ENCODE data around the gene LRRC3B. TPM values are rescaled to one million over a fixed set of nuclear protein-coding genes. Genes with fewer than 3 reads are reported as not detected.

LRRC3B gene
- total RNA-seq, 2 experiments from 2014 or later: not detected

DNA sequence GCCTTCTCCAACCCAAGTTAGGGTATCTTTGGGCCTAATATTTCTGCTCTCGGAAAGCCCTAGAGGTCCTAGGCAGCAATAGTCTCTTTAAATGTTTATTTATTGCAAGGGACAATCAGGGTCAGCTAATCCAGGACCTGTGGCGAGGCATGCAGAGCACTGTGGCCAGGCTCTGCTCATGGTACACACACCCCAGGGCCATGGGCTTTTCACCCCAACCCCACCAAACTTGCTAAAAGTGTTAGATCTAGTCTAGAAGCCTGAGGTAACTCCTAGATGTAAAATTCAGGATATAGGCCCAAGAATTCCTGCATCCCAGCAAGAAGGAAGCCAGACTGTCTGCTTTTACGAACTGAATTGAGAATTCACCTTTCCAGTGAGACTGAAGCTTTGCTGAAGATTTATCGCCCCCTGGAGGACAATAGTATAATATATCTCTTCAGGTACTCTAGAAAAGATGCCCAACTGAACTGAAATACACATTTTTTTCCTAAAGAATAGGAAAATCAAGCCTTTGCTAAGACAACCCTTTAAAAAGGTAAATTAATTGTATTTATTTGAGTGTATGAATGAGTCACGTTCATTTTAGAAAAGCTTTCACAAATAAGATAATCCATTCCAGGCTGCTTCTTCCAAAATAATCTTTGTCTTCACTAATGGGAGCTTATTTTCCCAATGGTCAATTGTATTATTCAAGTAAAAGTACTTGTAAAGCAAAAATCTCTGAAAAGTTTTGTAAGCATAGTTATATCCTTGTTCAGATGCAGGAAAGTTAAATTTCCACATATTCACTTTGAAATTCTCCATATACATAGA, 89.8 kb downstream of the LRRC3B start:
- no peaks in the 10 kb centered on the region for H3K36me3 ChIP-seq (ENCODE audit: insufficient read depth, low read length)
- no peaks in the 10 kb centered on the region for H4K20me1 ChIP-seq (ENCODE audit: insufficient read depth, low read length)
- intact Hi-C loops (cut with micrococcal nuclease; ENCODE audit: unreplicated experiment): no loop called here
- no peak for TF ChIP-seq EZH2phosphoT487 (IDR thresholded peaks at IDR 0.05; ENCODE audit: borderline replicate concordance, low read depth, low read length)
- TF ChIP-seq, protein P1, sequence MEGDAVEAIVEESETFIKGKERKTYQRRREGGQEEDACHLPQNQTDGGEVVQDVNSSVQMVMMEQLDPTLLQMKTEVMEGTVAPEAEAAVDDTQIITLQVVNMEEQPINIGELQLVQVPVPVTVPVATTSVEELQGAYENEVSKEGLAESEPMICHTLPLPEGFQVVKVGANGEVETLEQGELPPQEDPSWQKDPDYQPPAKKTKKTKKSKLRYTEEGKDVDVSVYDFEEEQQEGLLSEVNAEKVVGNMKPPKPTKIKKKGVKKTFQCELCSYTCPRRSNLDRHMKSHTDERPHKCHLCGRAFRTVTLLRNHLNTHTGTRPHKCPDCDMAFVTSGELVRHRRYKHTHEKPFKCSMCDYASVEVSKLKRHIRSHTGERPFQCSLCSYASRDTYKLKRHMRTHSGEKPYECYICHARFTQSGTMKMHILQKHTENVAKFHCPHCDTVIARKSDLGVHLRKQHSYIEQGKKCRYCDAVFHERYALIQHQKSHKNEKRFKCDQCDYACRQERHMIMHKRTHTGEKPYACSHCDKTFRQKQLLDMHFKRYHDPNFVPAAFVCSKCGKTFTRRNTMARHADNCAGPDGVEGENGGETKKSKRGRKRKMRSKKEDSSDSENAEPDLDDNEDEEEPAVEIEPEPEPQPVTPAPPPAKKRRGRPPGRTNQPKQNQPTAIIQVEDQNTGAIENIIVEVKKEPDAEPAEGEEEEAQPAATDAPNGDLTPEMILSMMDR (conservative IDR thresholded peaks at IDR 0.05; ENCODE audit: low read length): peak; percentile 87
- no peaks in the 10 kb centered on the region for H3K9me2 ChIP-seq (ENCODE audit: insufficient read depth, low read length)
- BruUV-seq (replicated peaks): no TSS peak
- H3K27ac ChIP-seq (ENCODE audit: low read depth, low read length, poor library complexity, severe bottlenecking): no peak overlapping the region
- POLR2A ChIA-PET: no interaction called here
- H3K4me2 ChIP-seq (ENCODE audit: low read length): no peak overlapping the region
- no peak overlapping the region for H2AFZ ChIP-seq (ENCODE audit: low read length)
- H3K4me1 ChIP-seq (ENCODE audit: insufficient read depth, low read length, poor library complexity, severe bottlenecking): no peaks in the 10 kb centered on the region
- H3K4me3 ChIP-seq (ENCODE audit: low read depth, low read length, poor library complexity, severe bottlenecking): no peak overlapping the region
- no peaks in the 10 kb centered on the region for H3K79me2 ChIP-seq (ENCODE audit: insufficient read depth, low read depth, low read length)
- H3K9me3 ChIP-seq (ENCODE audit: low read length): no peaks in the 10 kb centered on the region
- CTCF ChIA-PET (ENCODE audit: unreplicated experiment): no interaction called here
- peak; percentile 63 for DNase-seq (ENCODE audit: low spot score)

GRCh38 chr3:26713091-26713490, 90.5 kb downstream of the LRRC3B start:
- no peaks in the 10 kb centered on the region for H3K9me2 ChIP-seq (ENCODE audit: insufficient read depth, low read length)
- no peaks in the 10 kb centered on the region for H3K4me1 ChIP-seq (ENCODE audit: insufficient read depth, low read length, poor library complexity, severe bottlenecking)
- H3K27ac ChIP-seq (ENCODE audit: low read depth, low read length, poor library complexity, severe bottlenecking): no peak overlapping the region
- TF ChIP-seq, protein P1 (conservative IDR thresholded peaks at IDR 0.05; ENCODE audit: low read length): no peak
- TF ChIP-seq EZH2phosphoT487 (IDR thresholded peaks at IDR 0.05; ENCODE audit: borderline replicate concordance, low read depth, low read length): no peak
- H3K9me3 ChIP-seq (ENCODE audit: low read length): no peaks in the 10 kb centered on the region
- no peaks in the 10 kb centered on the region for H3K36me3 ChIP-seq (ENCODE audit: insufficient read depth, low read length)
- no peaks in the 10 kb centered on the region for H4K20me1 ChIP-seq (ENCODE audit: insufficient read depth, low read length)
- BruUV-seq (replicated peaks): no TSS peak
- no peak overlapping the region for H3K4me3 ChIP-seq (ENCODE audit: low read depth, low read length, poor library complexity, severe bottlenecking)
- no peak overlapping the region for H3K4me2 ChIP-seq (ENCODE audit: low read length)
- no peak for DNase-seq (ENCODE audit: low spot score)
- intact Hi-C loops (cut with micrococcal nuclease; ENCODE audit: unreplicated experiment): no loop called here
- no peaks in the 10 kb centered on the region for H3K79me2 ChIP-seq (ENCODE audit: insufficient read depth, low read depth, low read length)
- ChIA-PET POLR2A (no interaction called here), CTCF (ENCODE audit: unreplicated experiment) (no interaction called here)
- H2AFZ ChIP-seq (ENCODE audit: low read length): no peak overlapping the region

- no peak overlapping the region for H2AFZ ChIP-seq (ENCODE audit: low read length)
- CTCF ChIA-PET (ENCODE audit: unreplicated experiment): no interaction called here
- BruUV-seq (replicated peaks): no TSS peak
- intact Hi-C loops (cut with micrococcal nuclease; ENCODE audit: unreplicated experiment): no loop called here
- no peak overlapping the region for H3K27ac ChIP-seq (ENCODE audit: low read depth, low read length, poor library complexity, severe bottlenecking)
- H3K9me2 ChIP-seq (ENCODE audit: insufficient read depth, low read length): no peaks in the 10 kb centered on the region
- H4K20me1 ChIP-seq (ENCODE audit: insufficient read depth, low read length): no peaks in the 10 kb centered on the region
- H3K4me1 ChIP-seq (ENCODE audit: insufficient read depth, low read length, poor library complexity, severe bottlenecking): no peaks in the 10 kb centered on the region
- DNase-seq (ENCODE audit: low spot score): no peak
- H3K9me3 ChIP-seq (ENCODE audit: low read length): no peaks in the 10 kb centered on the region
- H3K4me2 ChIP-seq (ENCODE audit: low read length): no peak overlapping the region
- H3K36me3 ChIP-seq (ENCODE audit: insufficient read depth, low read length): no peaks in the 10 kb centered on the region
- TF ChIP-seq EZH2phosphoT487 (IDR thresholded peaks at IDR 0.05; ENCODE audit: borderline replicate concordance, low read depth, low read length): no peak
- POLR2A ChIA-PET: interaction anchor here (0.6 kb wide), 1 partner anchor 9 kb away, joined by 4 read pairs; no protein-coding TSS in a partner anchor
- no peak overlapping the region for H3K4me3 ChIP-seq (ENCODE audit: low read depth, low read length, poor library complexity, severe bottlenecking)
- H3K79me2 ChIP-seq (ENCODE audit: insufficient read depth, low read depth, low read length): no peaks in the 10 kb centered on the region
These were observed 91.9 kb downstream of the LRRC3B start for GRCh38 chr3:26714485-26714884.

Data from OCI-LY7 (cell line).